ENCODE results near the gene REEP1.

The REEP1 gene

DNA sequence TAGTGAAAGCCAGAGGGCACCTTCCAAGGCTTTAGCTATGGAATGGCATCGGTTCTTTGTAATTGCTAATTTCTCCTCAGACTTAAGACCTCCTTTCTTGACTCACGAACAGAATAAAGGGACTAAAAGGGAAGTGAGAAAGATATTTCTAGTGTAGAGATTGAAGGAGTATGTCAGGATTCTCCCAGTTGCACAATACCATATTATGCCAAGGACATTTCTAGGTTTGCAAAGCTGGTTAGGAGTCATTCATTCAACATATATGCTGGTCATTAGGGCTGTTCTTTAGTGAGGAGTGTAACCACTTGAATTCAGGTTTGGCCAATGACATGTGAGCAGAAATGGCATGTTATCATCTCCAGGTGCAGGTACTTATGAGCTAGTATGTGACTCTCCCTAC is 7.4 kb downstream of the REEP1 start:
- no peak overlapping the region for H3K27ac ChIP-seq (ENCODE audit: extremely low read depth, low read depth, low read length)
- H3K36me3 ChIP-seq (ENCODE audit: control insufficient read depth in 2 of 2, insufficient read depth in 1 of 2, low read length in 2 of 2): no peaks in the 10 kb centered on the region
- no peak for TF ChIP-seq ZNF155 (tag by site-specific recombination; IDR thresholded peaks at IDR 0.05)
- TF ChIP-seq BCL11A (tag by site-specific recombination; IDR thresholded peaks at IDR 0.05; ENCODE audit: low read depth): no peak
- TF ChIP-seq HOXA7 (CRISPR knock-in tag; IDR thresholded peaks at IDR 0.05; ENCODE audit: borderline replicate concordance): no peak
- no peak for TF ChIP-seq ZNF623 (tag by site-specific recombination; IDR thresholded peaks at IDR 0.05)
- TF ChIP-seq PRDM4 (tag by site-specific recombination; IDR thresholded peaks at IDR 0.05): no peak
- TF ChIP-seq ZNF791 (tag by site-specific recombination; IDR thresholded peaks at IDR 0.05): no peak
- TF ChIP-seq SP3 (tag by site-specific recombination; IDR thresholded peaks at IDR 0.05): no peak
- no peak for TF ChIP-seq WT1 (tag by site-specific recombination; IDR thresholded peaks at IDR 0.05)
- TF ChIP-seq, protein P1, sequence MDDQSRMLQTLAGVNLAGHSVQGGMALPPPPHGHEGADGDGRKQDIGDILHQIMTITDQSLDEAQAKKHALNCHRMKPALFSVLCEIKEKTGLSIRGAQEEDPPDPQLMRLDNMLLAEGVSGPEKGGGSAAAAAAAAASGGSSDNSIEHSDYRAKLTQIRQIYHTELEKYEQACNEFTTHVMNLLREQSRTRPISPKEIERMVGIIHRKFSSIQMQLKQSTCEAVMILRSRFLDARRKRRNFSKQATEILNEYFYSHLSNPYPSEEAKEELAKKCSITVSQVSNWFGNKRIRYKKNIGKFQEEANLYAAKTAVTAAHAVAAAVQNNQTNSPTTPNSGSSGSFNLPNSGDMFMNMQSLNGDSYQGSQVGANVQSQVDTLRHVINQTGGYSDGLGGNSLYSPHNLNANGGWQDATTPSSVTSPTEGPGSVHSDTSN (CRISPR knock-in tag; IDR thresholded peaks at IDR 0.05): no peak
- no peak for TF ChIP-seq PRDM2 (tag by site-specific recombination; IDR thresholded peaks at IDR 0.05; ENCODE audit: borderline replicate concordance)
- no peak for TF ChIP-seq REPIN1 (tag by site-specific recombination; IDR thresholded peaks at IDR 0.05; ENCODE audit: low read depth)
- TF ChIP-seq BCL11B (tag by site-specific recombination; IDR thresholded peaks at IDR 0.05; ENCODE audit: low read depth): no peak
- TF ChIP-seq ZNF157 (tag by site-specific recombination; IDR thresholded peaks at IDR 0.05): no peak
- TF ChIP-seq ZFP69B (tag by site-specific recombination; IDR thresholded peaks at IDR 0.05): no peak
- TF ChIP-seq MEIS1 (CRISPR knock-in tag; IDR thresholded peaks at IDR 0.05; ENCODE audit: borderline replicate concordance): no peak
- H3K4me1 ChIP-seq (ENCODE audit: control insufficient read depth, insufficient read depth, low read length): no peaks in the 10 kb centered on the region
- CTCF ChIA-PET: interaction anchor here (0.7 to 0.8 kb wide), 2 partner anchors 16 to 566 kb away, joined by 3 to 4 read pairs; no protein-coding TSS in a partner anchor
- H3K9me3 ChIP-seq (ENCODE audit: control insufficient read depth, insufficient read depth, low read depth, low read length): no peaks in the 10 kb centered on the region
- POLR2A ChIA-PET: no interaction called here
- no peak overlapping the region for H3K4me3 ChIP-seq (ENCODE audit: low read depth, low read length)

- Histone ChIP-seq H3K4me1 (ENCODE audit: control insufficient read depth, insufficient read depth, low read length) (no peaks in the 10 kb centered on the region; the same call in 1 of the 2 replicates), H3K9me3 (ENCODE audit: control insufficient read depth, insufficient read depth, low read depth, low read length) (no peaks in the 10 kb centered on the region), H3K36me3 (ENCODE audit: control insufficient read depth in 2 of 2, insufficient read depth in 1 of 2, low read length in 2 of 2) (no peaks in the 10 kb centered on the region), H3K4me3 (ENCODE audit: low read depth, low read length) (no peak overlapping the region), H3K27ac (ENCODE audit: extremely low read depth, low read depth, low read length) (no peak overlapping the region)
- ChIA-PET CTCF (no interaction called here), POLR2A (no interaction called here)
- TF ChIP-seq ZSCAN30 (tag by site-specific recombination; IDR thresholded peaks at IDR 0.05): no peak
- no peak for TF ChIP-seq TSHZ1 (tag by site-specific recombination; IDR thresholded peaks at IDR 0.05; ENCODE audit: borderline replicate concordance)
- no peak for TF ChIP-seq ZNF449 (tag by site-specific recombination; IDR thresholded peaks at IDR 0.05)
These were observed 14.0 kb downstream of the REEP1 start for GRCh38 chr2:86323273-86324021.

All from HEK293 (cell line).